ENCODE measurements around the gene PJVK.
A peak's percentile ranks its signal among the peaks of the same experiment; 100 is the strongest.

PJVK gene

DNA sequence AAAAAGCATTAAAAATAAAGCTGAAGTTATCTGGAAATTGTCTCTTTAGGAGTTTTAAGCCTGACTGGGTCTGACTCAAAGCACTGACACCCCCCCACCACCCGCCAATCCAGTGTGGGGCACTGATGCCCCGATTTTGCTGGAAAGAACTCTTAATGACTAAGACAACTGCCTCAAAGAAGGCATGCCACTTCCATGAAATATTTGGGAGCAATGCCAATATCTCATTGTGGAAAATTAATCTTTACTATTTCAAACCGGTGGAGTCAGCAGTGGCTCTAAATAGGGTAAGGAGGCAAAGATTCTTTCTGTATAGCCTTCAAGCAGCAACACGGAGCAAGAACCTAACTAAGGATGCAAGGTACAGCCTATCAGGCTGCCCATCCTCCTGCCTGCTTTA, 22.8 kb downstream of the PJVK start:
- peak; percentile 43 for DNase-seq (ENCODE audit: low read depth)

DNA sequence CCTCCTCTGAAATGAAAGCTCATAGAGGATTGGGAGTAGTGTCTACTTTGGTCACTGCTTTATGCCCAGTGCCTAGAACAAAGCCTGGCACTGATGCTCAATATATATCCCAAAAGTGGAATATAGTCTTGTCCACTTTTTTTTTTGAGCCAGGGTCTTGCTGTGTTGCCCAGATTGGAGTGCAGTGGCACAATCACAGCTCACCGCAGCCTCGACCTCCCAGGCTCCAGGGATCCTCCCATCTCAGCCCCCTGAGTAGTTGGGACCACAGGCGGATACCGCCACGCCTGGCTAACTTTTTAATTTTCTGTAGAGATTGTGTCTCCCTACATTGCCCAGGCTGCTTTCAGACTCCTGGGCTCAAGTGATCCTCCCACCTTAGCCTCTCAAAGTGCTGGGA, 23.4 kb downstream of the PJVK start:
- no peak overlapping the region for H3K4me3 ChIP-seq (replicated peaks; ENCODE audit: low read depth, low read length)
- TF ChIP-seq CTCF (IDR thresholded peaks at IDR 0.05; ENCODE audit: low read length, missing control alignments) = no peak
- DNase-seq (ENCODE audit: low read depth) = no peak

More for the DNA sequence above, 22.8 kb downstream of the PJVK start:
- no peak overlapping the region for H3K4me3 ChIP-seq (replicated peaks; ENCODE audit: low read depth, low read length)
- TF ChIP-seq CTCF (IDR thresholded peaks at IDR 0.05; ENCODE audit: low read length, missing control alignments) = no peak

- TF ChIP-seq CTCF (IDR thresholded peaks at IDR 0.05; ENCODE audit: low read length, missing control alignments) = no peak
- no peak for DNase-seq (ENCODE audit: low read depth)
- no peak overlapping the region for H3K4me3 ChIP-seq (replicated peaks; ENCODE audit: low read depth, low read length)
These were observed 25.3 kb downstream of the PJVK start for GRCh38 chr2:178476477-178476876.

DNA sequence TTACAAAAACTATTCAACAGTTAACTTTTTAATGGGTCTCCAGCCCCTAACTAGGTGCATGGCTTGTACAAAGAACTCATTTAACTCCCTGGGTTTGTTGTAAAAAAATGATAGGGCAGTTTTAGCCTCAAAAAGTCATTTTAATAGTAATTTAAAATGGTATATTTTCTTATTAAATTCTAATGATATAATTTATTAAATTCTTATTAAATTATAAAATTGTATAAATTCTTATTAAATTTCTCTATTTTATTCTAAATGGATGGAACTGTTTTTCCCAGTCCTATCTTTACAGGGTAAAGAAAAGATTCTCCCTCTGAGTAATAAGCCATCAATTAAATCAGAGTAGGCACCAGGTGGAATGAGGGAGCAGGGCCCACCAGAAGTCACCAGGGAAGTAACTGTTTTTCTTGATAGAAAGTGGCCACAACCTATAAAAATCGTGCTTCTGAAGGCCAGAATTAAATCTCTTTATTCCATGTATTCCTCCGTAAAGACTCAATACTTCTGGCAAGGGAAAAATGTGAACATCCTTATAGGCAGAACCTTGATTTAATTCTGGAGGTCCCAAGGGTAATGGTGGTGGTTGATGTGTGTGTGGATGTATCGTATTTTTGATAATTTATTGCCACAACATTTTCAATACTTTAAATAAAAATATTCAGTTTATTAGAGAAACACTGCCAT, 26.4 kb downstream of the PJVK start:
- H3K4me3 ChIP-seq (replicated peaks; ENCODE audit: low read depth, low read length) = peak overlapping the region; percentile 71
- no peak for DNase-seq (ENCODE audit: low read depth)
- no peak for TF ChIP-seq CTCF (IDR thresholded peaks at IDR 0.05; ENCODE audit: low read length, missing control alignments)

DNA sequence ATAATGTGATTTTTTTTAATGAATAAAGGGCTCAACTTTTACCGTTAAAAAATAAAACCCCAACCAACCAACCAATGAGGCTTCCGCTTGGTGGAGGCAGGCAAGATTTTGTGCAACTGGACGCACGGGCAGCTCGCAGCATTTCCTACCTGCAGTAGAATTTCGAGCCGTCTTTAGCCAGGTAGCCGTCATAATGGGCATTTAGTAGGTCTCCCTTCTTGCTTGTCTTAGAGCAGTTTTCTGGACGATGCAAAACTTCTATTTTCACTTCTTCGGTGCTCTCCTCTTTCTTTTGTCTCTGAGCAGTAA, 26.9 kb downstream of the PJVK start:
- DNase-seq (ENCODE audit: low read depth) = peak; percentile 32
- TF ChIP-seq CTCF (IDR thresholded peaks at IDR 0.05; ENCODE audit: low read length, missing control alignments) = no peak

DNA sequence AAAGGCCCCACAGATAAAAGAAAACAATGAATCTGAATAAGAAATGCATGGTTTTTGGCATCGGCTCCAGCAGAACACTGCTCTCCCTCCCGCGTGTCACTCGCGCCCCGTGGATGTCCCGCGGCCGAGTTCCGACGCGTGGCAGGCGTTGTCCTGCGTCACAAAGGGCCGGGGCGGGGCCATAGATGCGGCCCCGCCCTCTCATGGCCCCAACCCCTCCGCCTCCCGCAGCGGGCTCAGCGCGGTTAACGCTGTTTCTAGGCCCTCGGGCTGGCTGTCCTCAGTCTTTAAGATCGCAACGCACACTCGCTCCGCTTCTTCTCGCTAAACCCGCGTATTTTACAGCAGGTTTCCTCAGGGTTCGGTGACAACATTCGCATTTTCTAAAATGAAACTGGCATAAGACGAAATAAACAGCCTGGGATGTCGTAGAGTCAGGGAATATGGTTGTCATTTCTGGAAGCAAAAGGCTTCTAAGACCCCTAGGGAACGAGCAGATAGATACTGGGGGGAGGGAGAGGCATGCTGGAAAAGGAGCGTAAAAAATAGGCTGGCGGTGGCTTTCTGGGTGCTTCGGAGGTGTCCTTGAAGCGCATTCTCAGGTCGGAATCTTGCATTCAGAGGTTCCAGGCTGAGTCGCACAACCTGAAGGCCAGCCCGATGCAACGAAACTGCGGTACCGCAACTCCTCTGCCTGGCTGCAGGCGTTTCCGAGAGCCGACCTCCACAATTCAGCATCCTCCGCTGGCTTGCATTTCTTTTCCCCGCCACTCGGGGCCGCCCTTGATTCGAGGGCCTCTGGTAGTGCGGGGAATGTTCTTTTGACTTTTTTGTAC, 27.5 kb downstream of the PJVK start, which contains the start of gene FKBP7:
FKBP7 (minus strand) TSS at position 162 of the 836 bp plus-strand sequence; CDS start at position 61, 101 bp downstream.
- H3K4me3 ChIP-seq (replicated peaks; ENCODE audit: low read depth, low read length) = peak within 1 kb of the TSS; percentile 71
- peak; percentile 62 for TF ChIP-seq CTCF (IDR thresholded peaks at IDR 0.05; ENCODE audit: low read length, missing control alignments)
- peak; percentile 78 for DNase-seq (ENCODE audit: low read depth)

More for the DNA sequence above, 26.9 kb downstream of the PJVK start:
- H3K4me3 ChIP-seq (replicated peaks; ENCODE audit: low read depth, low read length) = peak overlapping the region; percentile 71
